ENCODE data around the gene LAGE3.
A peak's percentile ranks its signal among the peaks of the same experiment; 100 is the strongest.

The LAGE3 gene

DNA sequence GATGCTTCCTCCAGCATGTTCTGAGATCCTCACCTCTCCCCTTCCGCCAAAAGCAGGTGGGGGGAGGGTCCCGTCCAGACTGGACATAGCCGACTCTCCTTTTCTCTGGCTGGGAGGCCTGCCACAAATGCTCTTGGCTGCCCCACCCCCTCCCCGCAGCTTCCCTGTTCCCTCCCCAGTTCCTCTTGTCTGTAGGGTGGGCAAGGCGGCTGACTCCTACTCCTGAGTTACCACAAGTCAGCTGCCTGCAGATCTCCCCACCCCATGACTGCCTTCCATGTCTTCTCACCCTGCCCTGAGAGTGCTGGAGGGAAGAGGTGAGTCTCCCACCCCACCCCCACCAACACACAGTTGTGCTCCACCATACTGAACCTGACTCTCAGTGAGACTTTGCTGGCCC lies 47.7 kb downstream of the LAGE3 start:
- no peak for DNase-seq

DNA sequence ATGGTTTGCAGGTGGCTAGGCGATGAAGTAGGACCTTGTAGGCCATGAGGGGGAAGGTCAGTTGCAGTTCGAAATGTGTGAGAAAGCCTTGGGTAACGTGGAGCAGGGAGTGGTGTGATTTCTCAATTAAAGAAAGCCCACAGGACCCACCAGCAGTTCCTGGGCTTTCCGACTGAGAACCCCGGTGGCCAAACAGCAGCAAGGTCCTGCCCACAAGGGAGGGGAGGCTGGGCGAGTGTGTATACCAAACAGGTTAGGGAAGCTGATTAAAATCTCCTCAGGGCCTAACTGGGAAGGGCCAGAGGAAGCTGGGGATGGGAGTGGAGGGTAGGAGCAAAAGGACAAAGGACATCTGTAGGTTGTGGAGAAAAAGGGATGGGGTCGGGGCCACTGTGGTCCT lies 48.2 kb downstream of the LAGE3 start:
- no peak for DNase-seq

DNA sequence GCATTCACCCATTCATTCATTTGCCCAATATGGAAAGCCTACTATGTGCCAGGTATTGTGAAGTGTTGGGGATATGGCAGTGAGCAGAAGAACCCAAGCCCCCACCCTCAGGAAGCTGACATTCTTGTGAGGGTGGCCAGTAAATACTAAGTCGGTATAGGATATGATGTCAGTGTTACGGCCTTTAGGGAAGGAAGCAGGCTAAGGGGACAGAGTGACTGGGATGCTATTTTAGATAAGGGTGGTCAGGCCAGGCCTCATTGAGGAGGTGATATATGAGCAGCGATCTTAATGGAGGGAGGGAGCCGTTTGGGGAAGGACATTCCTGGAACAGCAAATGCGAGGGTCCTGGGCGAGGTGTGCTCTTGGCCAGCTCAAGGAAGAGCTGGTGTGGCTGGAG lies 48.6 kb downstream of the LAGE3 start:
- no peak for DNase-seq

DNA sequence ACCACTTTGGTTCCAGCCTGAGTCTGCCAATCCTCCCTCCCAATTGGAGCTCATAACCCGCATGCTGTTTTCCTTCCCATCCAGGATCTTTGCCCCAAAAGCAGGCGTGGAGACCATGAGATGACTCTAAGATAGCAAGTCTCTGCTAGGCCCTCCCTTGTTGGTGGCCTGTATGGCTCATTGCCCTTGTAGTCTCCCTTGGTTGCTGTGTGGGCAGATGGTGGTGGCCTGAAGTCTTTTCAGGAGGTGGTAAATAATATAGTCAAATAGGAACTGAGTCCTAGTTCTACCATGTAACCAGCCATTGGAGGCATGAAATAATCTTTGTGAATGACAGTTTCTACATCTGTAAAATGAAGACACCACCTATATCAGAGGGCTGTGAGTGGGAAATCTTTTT lies 49.4 kb downstream of the LAGE3 start:
- DNase-seq = no peak

DNA sequence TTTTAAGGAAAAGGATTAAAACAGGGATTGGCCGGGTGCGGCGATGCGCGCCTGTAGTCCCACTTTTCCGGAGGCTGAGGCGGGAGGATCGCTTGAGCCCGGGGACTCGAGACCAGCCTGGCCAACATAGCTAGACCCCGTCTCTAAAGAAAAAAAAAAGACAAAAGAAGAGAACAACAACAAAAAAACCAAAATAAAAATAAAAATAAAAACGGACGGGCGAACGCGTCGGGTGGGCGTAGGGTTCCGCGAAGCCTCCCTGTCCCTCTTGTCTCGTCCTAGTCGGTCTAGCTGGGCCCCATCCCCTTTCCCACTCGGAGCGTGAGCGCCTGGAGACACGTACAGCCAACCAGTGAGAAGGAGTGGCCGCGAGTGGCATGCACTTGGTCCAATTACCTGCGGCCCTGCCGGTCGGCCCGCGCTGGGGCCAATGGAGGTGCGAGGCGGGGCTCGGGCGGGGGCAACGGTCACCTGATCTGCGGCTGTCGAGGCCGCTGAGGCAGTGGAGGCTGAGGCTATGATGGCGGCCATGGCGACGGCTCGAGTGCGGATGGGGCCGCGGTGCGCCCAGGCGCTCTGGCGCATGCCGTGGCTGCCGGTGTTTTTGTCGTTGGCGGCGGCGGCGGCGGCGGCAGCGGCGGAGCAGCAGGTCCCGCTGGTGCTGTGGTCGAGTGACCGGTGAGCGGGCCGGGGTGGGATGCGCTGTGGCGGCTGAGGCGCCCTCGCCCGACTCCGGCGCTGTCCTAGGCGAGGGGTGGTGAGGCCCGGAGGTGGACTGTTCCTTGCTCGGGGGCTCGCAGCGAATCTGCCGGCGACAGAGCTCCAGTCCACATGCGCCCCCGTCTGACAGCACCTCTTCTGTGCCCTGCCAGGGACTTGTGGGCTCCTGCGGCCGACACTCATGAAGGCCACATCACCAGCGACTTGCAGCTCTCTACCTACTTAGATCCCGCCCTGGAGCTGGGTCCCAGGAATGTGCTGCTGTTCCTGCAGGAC lies 50.6 kb downstream of the LAGE3 start, which contains the start of gene ATP6AP1:
TSS of gene ATP6AP1 (plus strand) at position 502 of the 996 bp plus-strand sequence. CDS start at position 518, 16 bp downstream.
- peak; percentile 91 for DNase-seq

Measured in NCI-H226 (cell line).